Daoy (cell line): ENCODE results near the gene CARMIL1. TPM values are rescaled to one million over a fixed set of nuclear protein-coding genes. Genes with fewer than 3 reads are reported as not detected.
A peak's percentile ranks its signal among the peaks of the same experiment; 100 is the strongest.
"Not testable (repeated sequence)": the region's sequence is repeated elsewhere in the genome, so short reads cannot be mapped to it uniquely, and the experiment has no call there.

Experiments used
- DNase-seq: peaks from one replicate; pipeline ENCODE4 v3.0.0-alpha.2; 2015; ENCODE audit warnings: low read depth
- total RNA-seq: library from RNA; depleted of rRNA; stranded (reverse); fragments of >200 nt; shearing (Covaris generic); gene quantifications from 2 replicates; pipeline ENCODE4 v1.2.3, GENCODE V29; 2014

CARMIL1 gene
- total RNA-seq, 1 experiment from 2014 or later, result 13.4 TPM

GRCh38 chr6:25560865-25561264 is 281.7 kb downstream of the CARMIL1 start:
- no peak for DNase-seq

GRCh38 chr6:25564943-25565342 is 285.8 kb downstream of the CARMIL1 start:
- DNase-seq, result no peak

GRCh38 chr6:25570578-25570977 is 291.4 kb downstream of the CARMIL1 start:
- DNase-seq, result no peak

GRCh38 chr6:25576919-25577318 is 297.7 kb downstream of the CARMIL1 start:
- DNase-seq, result no peak

GRCh38 chr6:25578538-25578937 is 299.4 kb downstream of the CARMIL1 start:
- no peak for DNase-seq

- DNase-seq, result no peak
Measured at GRCh38 chr6:25579391-25579883, 300.3 kb downstream of the CARMIL1 start.

- DNase-seq, result no peak
Measured at GRCh38 chr6:25579902-25580495, 300.8 kb downstream of the CARMIL1 start.

GRCh38 chr6:25582101-25582500 is 302.9 kb downstream of the CARMIL1 start:
- DNase-seq, result peak; percentile 22

- DNase-seq, result no peak
Measured at GRCh38 chr6:25583099-25583498, 303.9 kb downstream of the CARMIL1 start.

- DNase-seq, result no peak
Measured at GRCh38 chr6:25583906-25584305, 304.7 kb downstream of the CARMIL1 start.

GRCh38 chr6:25585225-25585624 is 306.1 kb downstream of the CARMIL1 start:
- no peak for DNase-seq

- DNase-seq, result not testable (repeated sequence)
Measured at GRCh38 chr6:25586119-25586518, 306.9 kb downstream of the CARMIL1 start.

GRCh38 chr6:25586927-25587326 is 307.8 kb downstream of the CARMIL1 start:
- DNase-seq, result no peak

GRCh38 chr6:25590986-25591385 is 311.8 kb downstream of the CARMIL1 start:
- no peak for DNase-seq

GRCh38 chr6:25596928-25597818 is 318.0 kb downstream of the CARMIL1 start:
- no peak for DNase-seq

- DNase-seq, result no peak
Measured at GRCh38 chr6:25599516-25600085, 320.4 kb downstream of the CARMIL1 start.

GRCh38 chr6:25601800-25602673 is 322.9 kb downstream of the CARMIL1 start:
- DNase-seq, result peak; percentile 23

- DNase-seq, result no peak
Measured at GRCh38 chr6:25602674-25602982, 323.5 kb downstream of the CARMIL1 start.

- no peak for DNase-seq
Measured at GRCh38 chr6:25603251-25603650, 324.1 kb downstream of the CARMIL1 start.

GRCh38 chr6:25606151-25606550 is 327.0 kb downstream of the CARMIL1 start:
- DNase-seq, result no peak

GRCh38 chr6:25608558-25609174 is 329.5 kb downstream of the CARMIL1 start:
- no peak for DNase-seq
